Mammary epithelial cell (primary cell): ENCODE data around the gene CCDC190.

Experiments
- EZH2 ChIP-seq: IDR thresholded peaks from 2 replicates; pipeline ENCODE4 v1.6.1; 2012; ENCODE audit warnings: low read length, inconsistent platforms, borderline replicate concordance
- TF ChIP-seq, protein P1 (sequence below), 2 donors: IDR thresholded peaks in 1 of 2; conservative IDR thresholded peaks in 1 of 2; 2 replicates each; pipeline ENCODE4 v1.5.1; 2011 to 2012; ENCODE audit warnings: inconsistent platforms in 2 of 2, low read length in 2 of 2, mild to moderate bottlenecking in 2 of 2, control low read depth in 1 of 2, low read depth in 1 of 2; ENCODE audit not compliant: insufficient read depth in 1 of 2; ENCODE audit errors: extremely low read depth in 1 of 2

DNA sequence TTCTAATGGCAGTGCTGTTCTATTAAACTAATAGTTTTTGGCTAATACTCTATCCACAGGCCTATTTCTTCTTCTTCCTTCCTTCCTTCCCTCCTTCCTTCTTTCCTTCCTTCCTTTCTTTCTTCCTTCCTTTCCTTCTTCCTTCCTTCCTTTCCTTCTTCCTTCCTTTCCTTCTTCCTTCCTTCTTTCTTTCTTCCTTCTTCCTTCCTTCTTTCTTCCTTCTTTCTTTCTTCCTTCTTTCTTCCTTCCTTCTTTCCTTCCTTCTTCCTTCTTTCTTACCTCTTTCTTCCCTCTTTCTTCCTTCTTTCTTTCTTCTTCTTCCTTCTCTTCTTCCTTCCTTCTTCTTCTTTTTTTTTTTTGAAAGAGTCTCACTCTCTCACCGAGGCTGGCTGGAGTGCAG, 31.7 kb downstream of the CCDC190 start:
- no peak for TF ChIP-seq EZH2
- TF ChIP-seq, protein P1, sequence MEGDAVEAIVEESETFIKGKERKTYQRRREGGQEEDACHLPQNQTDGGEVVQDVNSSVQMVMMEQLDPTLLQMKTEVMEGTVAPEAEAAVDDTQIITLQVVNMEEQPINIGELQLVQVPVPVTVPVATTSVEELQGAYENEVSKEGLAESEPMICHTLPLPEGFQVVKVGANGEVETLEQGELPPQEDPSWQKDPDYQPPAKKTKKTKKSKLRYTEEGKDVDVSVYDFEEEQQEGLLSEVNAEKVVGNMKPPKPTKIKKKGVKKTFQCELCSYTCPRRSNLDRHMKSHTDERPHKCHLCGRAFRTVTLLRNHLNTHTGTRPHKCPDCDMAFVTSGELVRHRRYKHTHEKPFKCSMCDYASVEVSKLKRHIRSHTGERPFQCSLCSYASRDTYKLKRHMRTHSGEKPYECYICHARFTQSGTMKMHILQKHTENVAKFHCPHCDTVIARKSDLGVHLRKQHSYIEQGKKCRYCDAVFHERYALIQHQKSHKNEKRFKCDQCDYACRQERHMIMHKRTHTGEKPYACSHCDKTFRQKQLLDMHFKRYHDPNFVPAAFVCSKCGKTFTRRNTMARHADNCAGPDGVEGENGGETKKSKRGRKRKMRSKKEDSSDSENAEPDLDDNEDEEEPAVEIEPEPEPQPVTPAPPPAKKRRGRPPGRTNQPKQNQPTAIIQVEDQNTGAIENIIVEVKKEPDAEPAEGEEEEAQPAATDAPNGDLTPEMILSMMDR (conservative IDR thresholded peaks at IDR 0.05 in 1 of 2, IDR thresholded peaks at IDR 0.05 in 1 of 2; ENCODE audit: extremely low read depth in 1 of 2, insufficient read depth in 1 of 2, low read depth in 1 of 2, low read length in 2 of 2) = no peak
